Measurements from ENCODE around the gene TMCC1. TPM values are rescaled to one million over a fixed set of nuclear protein-coding genes. Genes with fewer than 3 reads are reported as not detected.

TMCC1 gene
- total and polyA plus RNA-seq, 7 donors = 10.3 to 35.2 (median 27.6) TPM

GRCh38 chr3:129658110-129658843, 235.2 kb downstream of the TMCC1 start:
- peaks cover 0 to 31% (median 25%) of the 10 kb centered on the region in 4 donors for H3K4me1 ChIP-seq
- no peak for TF ChIP-seq POLR2AphosphoS5 (IDR thresholded peaks at IDR 0.05)
- intact Hi-C loops (cut with DNase I) = no loop called here
- H3K4me3 ChIP-seq = no peak overlapping the region
- DNase-seq = no peak
- no peaks in the 10 kb centered on the region for H3K9me3 ChIP-seq
- peak overlapping the region; percentile 1 to 36 (median 6) for H3K27ac ChIP-seq
- H3K36me3 ChIP-seq = peaks cover 0 to 5% (median 0%) of the 10 kb centered on the region in 4 donors
- H3K27me3 ChIP-seq = no peaks in the 10 kb centered on the region
- 50 to 63% methylated on average over 4 of the region's 4 CpGs for WGBS, 2 donors

GRCh38 chr3:129657261-129658046, 236.1 kb downstream of the TMCC1 start:
- TF ChIP-seq POLR2A (IDR thresholded peaks at IDR 0.05) (no peak), EP300 (IDR thresholded peaks at IDR 0.05) (no peak), CTCF (IDR thresholded peaks at IDR 0.05) (no peak), POLR2AphosphoS5 (IDR thresholded peaks at IDR 0.05) (no peak)
- H3K4me3 ChIP-seq = no peak overlapping the region
- WGBS, 2 donors = 74 to 76% methylated on average over 2 of the region's 2 CpGs
- H3K27ac ChIP-seq = peak overlapping the region in 2 of 4 donors; percentile 3 to 36
- H3K36me3 ChIP-seq = peaks cover 0 to 5% (median 0%) of the 10 kb centered on the region in 4 donors
- H3K4me1 ChIP-seq = peaks cover 0 to 29% (median 20%) of the 10 kb centered on the region in 4 donors
- H3K9me3 ChIP-seq = no peaks in the 10 kb centered on the region
- H3K27me3 ChIP-seq = no peaks in the 10 kb centered on the region
- intact Hi-C loops (cut with DNase I) = no loop called here
- DNase-seq = no peak

- intact Hi-C loops (cut with DNase I) = no loop called here
- TF ChIP-seq POLR2A (IDR thresholded peaks at IDR 0.05) (no peak), CTCF (IDR thresholded peaks at IDR 0.05) (no peak), EP300 (IDR thresholded peaks at IDR 0.05) (no peak), POLR2AphosphoS5 (IDR thresholded peaks at IDR 0.05) (no peak)
- 63 to 84% methylated on average over 5 of the region's 5 CpGs for WGBS, 2 donors
- peaks cover 0 to 5% (median 0%) of the 10 kb centered on the region in 4 donors for H3K36me3 ChIP-seq
- no peak overlapping the region for H3K4me3 ChIP-seq
- DNase-seq = no peak
- no peaks in the 10 kb centered on the region for H3K9me3 ChIP-seq
- no peaks in the 10 kb centered on the region for H3K27me3 ChIP-seq
- peaks cover 0 to 35% (median 23%) of the 10 kb centered on the region in 4 donors for H3K4me1 ChIP-seq
- H3K27ac ChIP-seq = no peak overlapping the region
These were observed 236.8 kb downstream of the TMCC1 start for GRCh38 chr3:129656659-129657247.

- DNase-seq = no peak
- TF ChIP-seq EP300 (IDR thresholded peaks at IDR 0.05) = no peak
- no peak for TF ChIP-seq CTCF (IDR thresholded peaks at IDR 0.05)
- TF ChIP-seq POLR2AphosphoS5 (IDR thresholded peaks at IDR 0.05) = no peak
- no peak for TF ChIP-seq POLR2A (IDR thresholded peaks at IDR 0.05)
- 95% methylated on average over 4 of the region's 4 CpGs for WGBS, 2 donors
- peaks cover 0 to 45% (median 29%) of the 10 kb centered on the region in 4 donors for H3K4me1 ChIP-seq
- intact Hi-C loops (cut with DNase I) = no loop called here
- no peak overlapping the region for H3K27ac ChIP-seq
- no peak overlapping the region for H3K4me3 ChIP-seq
- no peaks in the 10 kb centered on the region for H3K27me3 ChIP-seq
- no peaks in the 10 kb centered on the region for H3K9me3 ChIP-seq
- H3K36me3 ChIP-seq = peaks cover 0 to 14% (median 0%) of the 10 kb centered on the region in 4 donors
These were observed 238.2 kb downstream of the TMCC1 start for GRCh38 chr3:129655291-129655700.

- H3K9me3 ChIP-seq = no peaks in the 10 kb centered on the region
- no peak overlapping the region for H3K4me3 ChIP-seq
- H3K36me3 ChIP-seq = peaks cover 0 to 14% (median 0%) of the 10 kb centered on the region in 4 donors
- DNase-seq = no peak
- WGBS, 2 donors = 95 to 96% methylated on average over 1 of the region's 1 CpG
- H3K4me1 ChIP-seq = peaks cover 0 to 50% (median 31%) of the 10 kb centered on the region in 4 donors
- intact Hi-C loops (cut with DNase I) = loop anchor here (5.0 kb wide), 2 partner anchors 33 to 278 kb away; no protein-coding TSS in a partner anchor
- no peak for TF ChIP-seq EP300 (IDR thresholded peaks at IDR 0.05)
- TF ChIP-seq POLR2AphosphoS5 (IDR thresholded peaks at IDR 0.05) = no peak
- TF ChIP-seq CTCF (IDR thresholded peaks at IDR 0.05) = no peak
- no peak for TF ChIP-seq POLR2A (IDR thresholded peaks at IDR 0.05)
- no peak overlapping the region for H3K27ac ChIP-seq
- no peaks in the 10 kb centered on the region for H3K27me3 ChIP-seq
These were observed 239.4 kb downstream of the TMCC1 start for GRCh38 chr3:129654131-129654530.
